LNCaP clone FGC (cell line): ENCODE measurements around the gene SNX27.
"Not testable (repeated sequence)": the region's sequence is repeated elsewhere in the genome, so short reads cannot be mapped to it uniquely, and the experiment has no call there.

ENCODE experiments used
- DNase-seq: peaks from one replicate; pipeline ENCODE4 v3.0.0-alpha.2; 2011; ENCODE audit warnings: low read depth
- H3K4me3 ChIP-seq: 2 replicates; pipeline ENCODE4 v1.5.1; 2011; ENCODE audit warnings: mild to moderate bottlenecking, low read depth, low read length, control low read depth
- CTCF ChIP-seq: IDR thresholded peaks from 2 replicates; pipeline ENCODE4 v1.5.1; 2012; ENCODE audit warnings: mild to moderate bottlenecking; ENCODE audit not compliant: control insufficient read depth, insufficient read depth; ENCODE audit errors: extremely low read depth

The SNX27 gene

GRCh38 chr1:151596166-151596953, 15.5 kb upstream of the SNX27 start:
- H3K4me3 ChIP-seq: no peak overlapping the region
- DNase-seq: peak; percentile 78
- no peak for TF ChIP-seq CTCF

- not testable (repeated sequence) for H3K4me3 ChIP-seq, DNase-seq
Observed at GRCh38 chr1:151602550-151602949, 9.3 kb upstream of the SNX27 start.

DNA sequence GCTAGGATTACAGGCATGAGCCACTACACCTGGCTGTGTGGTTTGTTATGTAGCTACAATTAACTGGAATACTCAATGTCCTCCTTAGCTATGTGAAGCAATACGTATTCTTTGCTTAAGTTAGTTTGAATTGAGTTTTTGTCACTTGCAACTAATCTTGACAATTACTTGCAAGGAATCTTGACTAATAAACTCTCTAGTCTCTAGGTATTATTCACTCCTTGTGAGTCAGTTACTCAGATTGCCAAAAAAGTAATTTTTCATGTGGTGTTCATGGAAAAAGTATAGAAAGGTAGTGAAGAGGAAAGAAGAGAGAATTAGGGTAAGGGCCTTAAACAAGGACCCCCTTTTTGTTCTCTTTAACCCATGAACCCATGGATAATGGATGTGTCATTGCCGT, 7.6 kb upstream of the SNX27 start:
- DNase-seq: no peak
- TF ChIP-seq CTCF: no peak

GRCh38 chr1:151606384-151606783, 5.5 kb upstream of the SNX27 start:
- DNase-seq: no peak
- H3K4me3 ChIP-seq: no peak overlapping the region
- no peak for TF ChIP-seq CTCF

More for the DNA sequence above, 7.6 kb upstream of the SNX27 start:
- H3K4me3 ChIP-seq: no peak overlapping the region

DNA sequence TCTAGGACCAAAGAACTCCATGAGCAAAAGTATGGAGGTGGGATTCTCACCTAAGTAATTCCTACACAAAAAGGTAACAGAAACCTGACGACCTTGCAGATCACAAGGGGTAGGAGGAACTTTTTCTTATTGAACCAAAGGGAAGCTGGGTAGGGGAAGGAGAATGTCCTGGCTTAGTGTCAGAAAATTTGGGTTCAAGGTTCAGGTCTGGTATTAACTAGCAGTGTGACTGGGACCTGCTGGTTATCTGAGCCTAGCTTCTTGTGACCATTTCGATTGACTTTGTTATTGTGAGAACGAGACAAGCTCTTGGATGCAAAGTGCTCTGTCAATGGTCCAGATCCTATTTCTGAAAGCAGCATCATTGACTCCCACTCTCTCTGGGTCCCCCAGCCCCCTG, 5.0 kb upstream of the SNX27 start:
- TF ChIP-seq CTCF: no peak
- no peak for DNase-seq
- H3K4me3 ChIP-seq: no peak overlapping the region

DNA sequence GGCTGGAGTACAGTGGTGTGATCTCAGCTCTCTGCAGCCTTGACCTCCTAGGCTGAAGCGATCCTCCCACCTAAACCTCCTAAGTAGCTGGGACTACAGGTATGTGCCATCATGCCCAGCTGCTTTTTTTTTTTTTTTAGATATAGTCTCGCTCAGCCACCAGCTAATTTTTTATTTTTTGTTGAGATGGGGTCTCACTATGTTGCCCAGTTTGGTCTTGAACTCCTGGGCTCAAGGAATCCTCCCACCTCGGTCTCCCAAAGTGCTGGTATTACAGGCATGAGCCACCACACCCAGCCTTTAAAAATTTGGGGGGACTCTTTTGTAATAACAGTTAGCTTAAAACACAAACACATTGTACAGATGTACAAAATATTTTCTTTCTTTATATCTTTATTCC, 1.7 kb upstream of the SNX27 start:
- no peak for TF ChIP-seq CTCF
- DNase-seq: no peak
- no peak overlapping the region for H3K4me3 ChIP-seq

DNA sequence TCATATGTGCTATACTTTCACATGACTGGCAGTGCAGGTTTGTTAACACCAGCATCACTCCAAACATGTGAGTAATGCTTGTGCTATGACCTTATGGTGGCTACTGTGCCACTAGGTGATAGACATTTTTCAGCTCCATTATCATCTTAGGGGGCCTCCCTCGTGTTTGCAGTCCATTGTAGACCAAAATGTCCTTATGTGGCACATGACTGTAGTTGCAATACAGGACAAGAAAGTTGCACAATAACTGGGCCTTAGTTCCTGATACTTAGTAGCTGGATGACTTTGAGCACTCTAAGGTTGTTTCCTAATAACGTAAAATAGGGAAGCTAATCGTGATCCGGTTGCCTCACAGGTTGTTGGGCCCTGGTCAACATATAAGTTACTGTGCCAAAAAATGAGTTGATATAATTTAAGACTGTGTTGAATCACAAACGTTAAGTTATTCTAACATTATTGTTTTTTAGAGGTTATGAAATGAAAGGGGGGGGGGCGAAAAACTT, 511 bp upstream of the SNX27 start:
- no peak for DNase-seq
- no peak for TF ChIP-seq CTCF
- peak overlapping the region; percentile 78 for H3K4me3 ChIP-seq
